Camera-type eye (tissue), 1 donor: ENCODE results near the gene OSTC. TPM values are rescaled to one million over a fixed set of nuclear protein-coding genes. Genes with fewer than 3 reads are reported as not detected.

Source experiments
- total RNA-seq: library from RNA; depleted of rRNA; stranded (reverse); fragments of >200 nt; gene quantifications from one replicate; pipeline ENCODE4 v1.2.3, GENCODE V29; 2014

The OSTC gene
- total RNA-seq = 91.8 TPM

DNA sequence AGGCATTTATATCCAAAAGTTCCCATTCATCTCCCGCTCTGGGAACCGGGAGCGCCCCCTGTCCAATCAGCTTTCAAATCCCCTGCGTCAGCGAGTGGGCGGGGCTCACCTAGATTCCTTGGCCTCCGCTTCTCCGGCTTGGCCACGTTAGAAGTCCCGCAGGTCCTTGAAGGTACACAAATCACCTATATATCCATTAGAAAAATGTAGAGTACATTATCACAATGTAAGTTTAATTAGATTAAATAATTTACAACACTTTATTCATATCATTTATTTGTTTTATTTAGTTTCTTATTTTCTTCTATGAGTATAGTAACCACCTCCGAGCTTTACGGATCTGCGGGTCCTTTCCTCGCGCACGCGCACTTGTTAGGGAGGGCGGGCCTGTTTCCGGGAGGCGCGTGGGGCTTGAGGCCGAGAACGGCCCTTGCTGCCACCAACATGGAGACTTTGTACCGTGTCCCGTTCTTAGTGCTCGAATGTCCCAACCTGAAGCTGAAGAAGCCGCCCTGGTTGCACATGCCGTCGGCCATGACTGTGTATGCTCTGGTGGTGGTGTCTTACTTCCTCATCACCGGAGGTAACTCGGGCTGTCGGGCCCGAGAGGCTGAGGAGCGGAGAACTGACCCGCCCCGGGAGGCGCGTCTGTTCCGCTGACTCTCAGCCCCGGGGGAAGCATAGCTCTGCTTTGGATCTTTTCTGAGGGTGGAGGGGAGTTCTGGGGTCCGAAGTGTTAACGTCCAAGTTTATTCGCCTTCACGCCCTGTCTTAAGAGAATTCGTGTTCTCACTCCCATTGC, at the start of gene OSTC:
TSS of gene OSTC (plus strand) at position 388 of the 802 bp plus-strand sequence. CDS start at position 445, 57 bp downstream.

DNA sequence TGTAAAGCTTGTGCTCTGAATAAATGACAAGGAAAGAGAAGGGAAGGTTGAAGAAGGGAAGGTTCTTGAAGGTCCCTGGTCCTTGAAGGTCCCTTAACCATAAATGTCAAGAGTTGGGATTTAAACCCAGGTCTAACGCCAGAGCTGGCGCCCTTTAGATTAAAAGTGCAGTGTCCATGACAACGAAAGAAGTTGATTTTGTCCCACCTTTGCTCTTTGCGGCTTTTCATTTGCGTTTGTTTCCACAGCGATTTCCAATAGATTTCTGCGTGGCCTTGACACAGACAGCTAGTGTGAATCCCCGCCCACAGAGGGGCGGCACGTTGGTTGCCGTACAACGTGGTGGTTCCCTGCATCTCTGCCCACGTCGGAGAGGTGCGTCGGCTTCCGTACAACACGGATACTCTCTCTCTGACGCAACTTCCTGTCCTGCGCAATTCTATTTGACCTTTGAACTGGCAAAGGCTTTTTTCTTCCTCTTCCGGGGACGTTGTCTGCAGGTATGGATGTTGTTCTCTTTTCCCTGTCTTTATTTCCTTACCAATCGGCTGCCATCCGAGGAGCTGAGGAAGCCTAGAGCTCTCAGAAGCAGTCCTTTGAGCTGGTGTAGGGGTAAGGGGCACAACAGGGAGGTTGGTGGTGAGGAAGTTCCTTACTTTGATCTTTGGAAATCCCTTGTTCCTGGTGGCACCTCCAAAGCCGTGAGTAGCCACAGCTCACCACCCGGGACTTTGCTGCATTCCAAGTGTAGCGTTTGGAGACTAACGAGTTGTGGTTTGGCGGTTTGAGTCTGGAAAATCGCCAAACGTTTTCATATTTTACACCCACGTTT, 30.1 kb upstream of the OSTC start, which contains the start of gene RPL34:
TSS of gene RPL34 (plus strand) at position 476 of the 832 bp plus-strand sequence. CDS start 1,384 bp downstream, outside the sequence.

Other genes starting within 250 kb of the OSTC start
- gene RPL34, start 30.0 kb upstream of the OSTC start, total RNA-seq = 678 TPM
- gene ETNPPL, start 112.5 kb downstream of the OSTC start, total RNA-seq = 0.22 TPM